ENCODE data around the gene BMPR2. TPM values are rescaled to one million over a fixed set of nuclear protein-coding genes. Genes with fewer than 3 reads are reported as not detected.
A peak's percentile ranks its signal among the peaks of the same experiment; 100 is the strongest.
"Not testable (repeated sequence)": the region's sequence is repeated elsewhere in the genome, so short reads cannot be mapped to it uniquely, and the experiment has no call there.

BMPR2 gene
- total RNA-seq, 4 donors from 2014 or later = 54.8 to 76.7 (median 67.7) TPM

DNA sequence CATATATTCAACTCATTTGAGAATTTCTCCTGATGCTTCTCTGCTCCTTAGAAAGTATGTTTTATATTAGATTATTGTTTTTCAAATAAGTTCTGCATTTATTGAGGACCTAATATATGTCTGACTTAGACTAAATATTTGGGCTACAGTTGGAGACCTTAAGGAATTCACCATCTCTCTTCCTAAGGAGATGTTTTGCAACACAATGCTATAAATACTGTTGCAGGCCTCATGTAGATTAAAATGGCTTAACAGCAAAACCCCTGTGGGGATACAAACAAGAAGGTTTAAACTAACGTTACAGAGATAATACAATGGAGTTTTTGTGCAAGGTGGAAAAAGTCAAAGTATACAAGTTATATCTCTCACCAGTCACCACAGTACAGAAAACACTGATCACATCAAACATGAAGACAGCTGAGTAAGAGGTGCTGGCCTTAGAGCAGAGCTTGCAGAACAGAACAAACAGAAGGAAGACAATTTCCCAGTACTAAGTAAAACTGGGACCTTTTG lies 20.1 kb upstream of the BMPR2 start:
- WGBS = 78% methylated on average over 1 of the region's 1 CpG
- intact Hi-C loops (cut with DNase I) = no loop called here
- no peak overlapping the region for H3K27ac ChIP-seq (replicated peaks in 1 of 4)
- H3K36me3 ChIP-seq = peaks cover 0 to 4% (median 0%) of the 10 kb centered on the region in 4 donors
- TF ChIP-seq, protein P1, sequence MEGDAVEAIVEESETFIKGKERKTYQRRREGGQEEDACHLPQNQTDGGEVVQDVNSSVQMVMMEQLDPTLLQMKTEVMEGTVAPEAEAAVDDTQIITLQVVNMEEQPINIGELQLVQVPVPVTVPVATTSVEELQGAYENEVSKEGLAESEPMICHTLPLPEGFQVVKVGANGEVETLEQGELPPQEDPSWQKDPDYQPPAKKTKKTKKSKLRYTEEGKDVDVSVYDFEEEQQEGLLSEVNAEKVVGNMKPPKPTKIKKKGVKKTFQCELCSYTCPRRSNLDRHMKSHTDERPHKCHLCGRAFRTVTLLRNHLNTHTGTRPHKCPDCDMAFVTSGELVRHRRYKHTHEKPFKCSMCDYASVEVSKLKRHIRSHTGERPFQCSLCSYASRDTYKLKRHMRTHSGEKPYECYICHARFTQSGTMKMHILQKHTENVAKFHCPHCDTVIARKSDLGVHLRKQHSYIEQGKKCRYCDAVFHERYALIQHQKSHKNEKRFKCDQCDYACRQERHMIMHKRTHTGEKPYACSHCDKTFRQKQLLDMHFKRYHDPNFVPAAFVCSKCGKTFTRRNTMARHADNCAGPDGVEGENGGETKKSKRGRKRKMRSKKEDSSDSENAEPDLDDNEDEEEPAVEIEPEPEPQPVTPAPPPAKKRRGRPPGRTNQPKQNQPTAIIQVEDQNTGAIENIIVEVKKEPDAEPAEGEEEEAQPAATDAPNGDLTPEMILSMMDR (IDR thresholded peaks at IDR 0.05) = no peak
- TF ChIP-seq POLR2A (IDR thresholded peaks at IDR 0.05; ENCODE audit: low read depth) = no peak
- TF ChIP-seq EP300 (IDR thresholded peaks at IDR 0.05) = no peak
- no peak for TF ChIP-seq POLR2AphosphoS5 (IDR thresholded peaks at IDR 0.05)
- no peaks in the 10 kb centered on the region for H3K27me3 ChIP-seq
- H3K4me3 ChIP-seq = no peak overlapping the region
- H3K4me1 ChIP-seq = no peaks in the 10 kb centered on the region
- no peaks in the 10 kb centered on the region for H3K9me3 ChIP-seq
- no peak for DNase-seq (ENCODE audit: extremely low spot score)

DNA sequence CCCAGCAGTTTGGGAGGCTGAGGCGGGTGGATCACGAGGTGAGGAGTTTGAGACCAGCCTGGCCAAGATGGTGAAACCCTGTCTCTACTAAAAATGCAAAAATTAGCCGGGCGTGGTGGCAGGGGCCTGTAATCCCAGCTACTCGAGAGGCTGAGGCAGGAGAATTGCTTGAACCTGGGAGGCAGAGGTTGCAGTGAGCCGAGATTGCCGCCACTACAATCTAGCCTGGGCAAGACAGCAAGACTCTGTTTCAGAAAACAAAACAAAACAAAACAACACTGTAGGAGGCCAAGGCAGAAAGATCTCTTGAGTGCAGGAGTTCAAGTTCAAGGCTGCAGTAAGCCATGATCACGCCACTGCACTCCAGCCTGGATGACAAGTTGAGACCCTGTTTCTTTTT lies 17.2 kb upstream of the BMPR2 start:
- intact Hi-C loops (cut with DNase I); H3K27ac ChIP-seq (replicated peaks in 1 of 4); H3K4me1 ChIP-seq; DNase-seq (ENCODE audit: extremely low spot score); H3K27me3 ChIP-seq; H3K4me3 ChIP-seq; H3K9me3 ChIP-seq; H3K36me3 ChIP-seq: not testable (repeated sequence)
- 96% methylated on average over 8 of the region's 8 CpGs for WGBS

DNA sequence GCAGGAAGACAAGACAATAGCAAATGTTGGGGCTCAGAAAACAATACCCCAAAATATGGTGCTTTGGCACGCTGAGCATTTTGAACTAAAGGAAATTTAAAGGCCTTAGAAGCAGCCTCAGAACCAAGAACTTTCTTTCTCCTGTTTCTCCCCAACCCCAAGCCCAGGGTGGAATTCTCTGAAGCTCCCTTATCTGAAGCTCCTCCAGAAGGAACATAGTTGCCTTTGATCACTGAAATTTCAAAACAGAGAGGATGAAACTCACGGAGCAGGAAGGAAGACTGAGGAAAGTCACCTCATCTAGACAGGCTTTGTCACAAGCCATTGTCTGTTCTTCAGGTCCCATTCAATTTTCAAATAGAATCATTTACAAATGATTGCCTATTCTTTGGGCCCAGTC lies 15.5 kb upstream of the BMPR2 start:
- no peak overlapping the region for H3K27ac ChIP-seq (replicated peaks in 1 of 4)
- TF ChIP-seq POLR2AphosphoS5 (IDR thresholded peaks at IDR 0.05) (no peak), POLR2A (IDR thresholded peaks at IDR 0.05; ENCODE audit: low read depth) (no peak), EP300 (IDR thresholded peaks at IDR 0.05) (no peak)
- TF ChIP-seq, protein P1 (IDR thresholded peaks at IDR 0.05) = no peak

DNA sequence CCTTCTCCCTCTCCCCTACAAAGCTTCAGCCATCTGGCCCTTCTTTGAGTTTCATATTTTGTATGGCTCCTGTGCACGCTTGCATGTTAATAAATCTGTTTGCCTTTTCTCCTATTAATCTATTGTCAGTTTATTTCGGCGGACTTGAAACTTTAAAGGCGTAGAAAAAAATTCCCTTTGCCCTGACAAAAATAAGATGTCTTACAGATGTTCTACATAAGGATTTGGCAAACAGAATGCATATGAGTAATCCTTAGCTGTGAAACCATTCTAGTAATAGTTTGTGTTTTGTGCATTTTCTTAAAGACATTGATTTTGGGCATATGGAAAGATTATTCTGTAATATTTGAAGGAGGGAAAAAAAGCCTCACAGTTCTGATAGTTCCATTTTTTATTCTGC lies 15.0 kb upstream of the BMPR2 start:
- no peak for DNase-seq (ENCODE audit: extremely low spot score)
- Histone ChIP-seq H3K27ac (replicated peaks in 1 of 4) (no peak overlapping the region), H3K27me3 (no peaks in the 10 kb centered on the region), H3K4me3 (no peak overlapping the region), H3K4me1 (no peaks in the 10 kb centered on the region), H3K9me3 (no peaks in the 10 kb centered on the region), H3K36me3 (peaks cover 0 to 4% (median 0%) of the 10 kb centered on the region in 4 donors)
- WGBS = 79% methylated on average over 4 of the region's 4 CpGs
- intact Hi-C loops (cut with DNase I) = no loop called here
- TF ChIP-seq EP300 (IDR thresholded peaks at IDR 0.05) = no peak
- TF ChIP-seq POLR2A (IDR thresholded peaks at IDR 0.05; ENCODE audit: low read depth) = no peak
- TF ChIP-seq POLR2AphosphoS5 (IDR thresholded peaks at IDR 0.05) = no peak
- TF ChIP-seq, protein P1 (IDR thresholded peaks at IDR 0.05) = no peak

More for the DNA sequence above, 15.5 kb upstream of the BMPR2 start:
- no peak for DNase-seq (ENCODE audit: extremely low spot score)
- intact Hi-C loops (cut with DNase I) = no loop called here
- Histone ChIP-seq H3K36me3 (peaks cover 0 to 4% (median 0%) of the 10 kb centered on the region in 4 donors), H3K4me3 (no peak overlapping the region), H3K9me3 (no peaks in the 10 kb centered on the region), H3K4me1 (no peaks in the 10 kb centered on the region), H3K27me3 (no peaks in the 10 kb centered on the region)
- 85% methylated on average over 2 of the region's 2 CpGs for WGBS

DNA sequence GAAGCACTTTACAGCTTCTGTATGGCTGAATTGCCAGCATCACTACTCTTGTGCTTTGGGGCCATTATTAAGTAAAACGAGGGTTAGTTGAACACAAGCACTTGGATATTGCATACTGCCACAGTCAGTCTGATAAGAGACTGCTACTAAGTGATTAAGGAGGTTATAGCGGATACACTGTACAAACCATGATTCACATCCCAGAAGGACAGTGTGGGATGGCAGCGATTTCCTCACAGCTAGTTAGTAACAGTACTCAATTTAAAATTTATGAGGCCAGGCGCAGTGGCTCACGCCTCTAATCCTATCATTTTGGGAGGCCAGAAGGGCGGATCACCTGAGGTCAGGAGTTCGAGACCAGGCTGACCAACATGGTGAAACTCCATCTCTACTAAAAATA lies 2.6 kb upstream of the BMPR2 start:
- intact Hi-C loops (cut with DNase I) = loop anchor here (10.0 kb wide), 1 partner anchor 161 kb away; no protein-coding TSS in a partner anchor
- H3K9me3 ChIP-seq = no peaks in the 10 kb centered on the region
- no peak overlapping the region for H3K27ac ChIP-seq (replicated peaks in 1 of 4)
- H3K4me3 ChIP-seq = no peak overlapping the region
- H3K27me3 ChIP-seq = no peaks in the 10 kb centered on the region
- DNase-seq (ENCODE audit: extremely low spot score) = no peak
- no peaks in the 10 kb centered on the region for H3K36me3 ChIP-seq
- TF ChIP-seq POLR2AphosphoS5 (IDR thresholded peaks at IDR 0.05) = no peak
- no peak for TF ChIP-seq EP300 (IDR thresholded peaks at IDR 0.05)
- TF ChIP-seq, protein P1 (IDR thresholded peaks at IDR 0.05) = no peak
- no peak for TF ChIP-seq POLR2A (IDR thresholded peaks at IDR 0.05; ENCODE audit: low read depth)
- peaks cover 0 to 13% (median 8%) of the 10 kb centered on the region in 4 donors for H3K4me1 ChIP-seq
- 93% methylated on average over 7 of the region's 7 CpGs for WGBS

DNA sequence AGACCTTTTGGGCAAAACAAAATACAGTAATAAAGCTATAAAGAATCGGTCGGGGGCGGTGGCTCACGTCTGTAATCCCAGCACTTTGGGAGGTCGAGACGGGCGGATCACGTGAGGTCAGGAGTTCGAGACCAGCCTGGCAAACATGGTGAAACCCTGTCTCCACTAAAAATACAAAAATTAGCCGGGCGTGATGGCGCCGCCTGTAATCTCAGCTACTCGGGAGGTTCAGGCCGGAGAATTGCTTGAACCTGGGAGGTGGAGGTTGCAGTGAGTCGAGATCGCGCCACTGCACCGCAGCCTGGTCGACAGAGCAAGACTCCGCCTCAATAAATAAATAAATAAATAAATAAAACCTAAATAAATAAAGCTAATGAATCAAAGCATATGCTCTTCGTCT lies 1.7 kb upstream of the BMPR2 start:
- not testable (repeated sequence) for H3K9me3 ChIP-seq; DNase-seq (ENCODE audit: extremely low spot score); H3K27me3 ChIP-seq; H3K36me3 ChIP-seq
- Histone ChIP-seq H3K4me1 (peaks cover 1 to 20% (median 13%) of the 10 kb centered on the region in 4 donors), H3K27ac (replicated peaks in 1 of 4) (peak overlapping the region; percentile 93 to 98 (median 96)), H3K4me3 (peak overlapping the region in 3 of 4 donors; percentile 79 to 83 (median 81))
- intact Hi-C loops (cut with DNase I) = loop anchor here (2.0 to 10.0 kb wide), 2 partner anchors 108 to 160 kb away; no protein-coding TSS in a partner anchor
- WGBS = 91% methylated on average over 22 of the region's 22 CpGs

All from esophagus muscularis mucosa (tissue), 4 donors.